ENCODE measurements around the gene CSTA. TPM values are rescaled to one million over a fixed set of nuclear protein-coding genes. Genes with fewer than 3 reads are reported as not detected.

CSTA gene
- total and polyA plus RNA-seq, 2 of the 8 experiments (the other 6 are each of a cell fraction or from before 2014, with no cell fraction given), result not detected

GRCh38 chr3:122307094-122307687 is 17.9 kb upstream of the CSTA start (continued):
- TF ChIP-seq SP4 (IDR thresholded peaks at IDR 0.05; ENCODE audit: low read length) (no peak), CTBP2 (IDR thresholded peaks at IDR 0.05; ENCODE audit: borderline replicate concordance, insufficient read depth, insufficient read length, low read length) (no peak), ZNF274 (IDR thresholded peaks at IDR 0.05; ENCODE audit: borderline replicate concordance, extremely low read depth, low read length) (no peak), CHD2 (IDR thresholded peaks at IDR 0.05; ENCODE audit: low read length) (no peak), EP300 (IDR thresholded peaks at IDR 0.05; ENCODE audit: borderline replicate concordance in 1 of 2, low read depth in 2 of 2, low read length in 2 of 2) (no peak), RBBP5 (IDR thresholded peaks at IDR 0.05; ENCODE audit: borderline replicate concordance, low read depth, low read length) (no peak)
- TF ChIP-seq, protein P1, sequence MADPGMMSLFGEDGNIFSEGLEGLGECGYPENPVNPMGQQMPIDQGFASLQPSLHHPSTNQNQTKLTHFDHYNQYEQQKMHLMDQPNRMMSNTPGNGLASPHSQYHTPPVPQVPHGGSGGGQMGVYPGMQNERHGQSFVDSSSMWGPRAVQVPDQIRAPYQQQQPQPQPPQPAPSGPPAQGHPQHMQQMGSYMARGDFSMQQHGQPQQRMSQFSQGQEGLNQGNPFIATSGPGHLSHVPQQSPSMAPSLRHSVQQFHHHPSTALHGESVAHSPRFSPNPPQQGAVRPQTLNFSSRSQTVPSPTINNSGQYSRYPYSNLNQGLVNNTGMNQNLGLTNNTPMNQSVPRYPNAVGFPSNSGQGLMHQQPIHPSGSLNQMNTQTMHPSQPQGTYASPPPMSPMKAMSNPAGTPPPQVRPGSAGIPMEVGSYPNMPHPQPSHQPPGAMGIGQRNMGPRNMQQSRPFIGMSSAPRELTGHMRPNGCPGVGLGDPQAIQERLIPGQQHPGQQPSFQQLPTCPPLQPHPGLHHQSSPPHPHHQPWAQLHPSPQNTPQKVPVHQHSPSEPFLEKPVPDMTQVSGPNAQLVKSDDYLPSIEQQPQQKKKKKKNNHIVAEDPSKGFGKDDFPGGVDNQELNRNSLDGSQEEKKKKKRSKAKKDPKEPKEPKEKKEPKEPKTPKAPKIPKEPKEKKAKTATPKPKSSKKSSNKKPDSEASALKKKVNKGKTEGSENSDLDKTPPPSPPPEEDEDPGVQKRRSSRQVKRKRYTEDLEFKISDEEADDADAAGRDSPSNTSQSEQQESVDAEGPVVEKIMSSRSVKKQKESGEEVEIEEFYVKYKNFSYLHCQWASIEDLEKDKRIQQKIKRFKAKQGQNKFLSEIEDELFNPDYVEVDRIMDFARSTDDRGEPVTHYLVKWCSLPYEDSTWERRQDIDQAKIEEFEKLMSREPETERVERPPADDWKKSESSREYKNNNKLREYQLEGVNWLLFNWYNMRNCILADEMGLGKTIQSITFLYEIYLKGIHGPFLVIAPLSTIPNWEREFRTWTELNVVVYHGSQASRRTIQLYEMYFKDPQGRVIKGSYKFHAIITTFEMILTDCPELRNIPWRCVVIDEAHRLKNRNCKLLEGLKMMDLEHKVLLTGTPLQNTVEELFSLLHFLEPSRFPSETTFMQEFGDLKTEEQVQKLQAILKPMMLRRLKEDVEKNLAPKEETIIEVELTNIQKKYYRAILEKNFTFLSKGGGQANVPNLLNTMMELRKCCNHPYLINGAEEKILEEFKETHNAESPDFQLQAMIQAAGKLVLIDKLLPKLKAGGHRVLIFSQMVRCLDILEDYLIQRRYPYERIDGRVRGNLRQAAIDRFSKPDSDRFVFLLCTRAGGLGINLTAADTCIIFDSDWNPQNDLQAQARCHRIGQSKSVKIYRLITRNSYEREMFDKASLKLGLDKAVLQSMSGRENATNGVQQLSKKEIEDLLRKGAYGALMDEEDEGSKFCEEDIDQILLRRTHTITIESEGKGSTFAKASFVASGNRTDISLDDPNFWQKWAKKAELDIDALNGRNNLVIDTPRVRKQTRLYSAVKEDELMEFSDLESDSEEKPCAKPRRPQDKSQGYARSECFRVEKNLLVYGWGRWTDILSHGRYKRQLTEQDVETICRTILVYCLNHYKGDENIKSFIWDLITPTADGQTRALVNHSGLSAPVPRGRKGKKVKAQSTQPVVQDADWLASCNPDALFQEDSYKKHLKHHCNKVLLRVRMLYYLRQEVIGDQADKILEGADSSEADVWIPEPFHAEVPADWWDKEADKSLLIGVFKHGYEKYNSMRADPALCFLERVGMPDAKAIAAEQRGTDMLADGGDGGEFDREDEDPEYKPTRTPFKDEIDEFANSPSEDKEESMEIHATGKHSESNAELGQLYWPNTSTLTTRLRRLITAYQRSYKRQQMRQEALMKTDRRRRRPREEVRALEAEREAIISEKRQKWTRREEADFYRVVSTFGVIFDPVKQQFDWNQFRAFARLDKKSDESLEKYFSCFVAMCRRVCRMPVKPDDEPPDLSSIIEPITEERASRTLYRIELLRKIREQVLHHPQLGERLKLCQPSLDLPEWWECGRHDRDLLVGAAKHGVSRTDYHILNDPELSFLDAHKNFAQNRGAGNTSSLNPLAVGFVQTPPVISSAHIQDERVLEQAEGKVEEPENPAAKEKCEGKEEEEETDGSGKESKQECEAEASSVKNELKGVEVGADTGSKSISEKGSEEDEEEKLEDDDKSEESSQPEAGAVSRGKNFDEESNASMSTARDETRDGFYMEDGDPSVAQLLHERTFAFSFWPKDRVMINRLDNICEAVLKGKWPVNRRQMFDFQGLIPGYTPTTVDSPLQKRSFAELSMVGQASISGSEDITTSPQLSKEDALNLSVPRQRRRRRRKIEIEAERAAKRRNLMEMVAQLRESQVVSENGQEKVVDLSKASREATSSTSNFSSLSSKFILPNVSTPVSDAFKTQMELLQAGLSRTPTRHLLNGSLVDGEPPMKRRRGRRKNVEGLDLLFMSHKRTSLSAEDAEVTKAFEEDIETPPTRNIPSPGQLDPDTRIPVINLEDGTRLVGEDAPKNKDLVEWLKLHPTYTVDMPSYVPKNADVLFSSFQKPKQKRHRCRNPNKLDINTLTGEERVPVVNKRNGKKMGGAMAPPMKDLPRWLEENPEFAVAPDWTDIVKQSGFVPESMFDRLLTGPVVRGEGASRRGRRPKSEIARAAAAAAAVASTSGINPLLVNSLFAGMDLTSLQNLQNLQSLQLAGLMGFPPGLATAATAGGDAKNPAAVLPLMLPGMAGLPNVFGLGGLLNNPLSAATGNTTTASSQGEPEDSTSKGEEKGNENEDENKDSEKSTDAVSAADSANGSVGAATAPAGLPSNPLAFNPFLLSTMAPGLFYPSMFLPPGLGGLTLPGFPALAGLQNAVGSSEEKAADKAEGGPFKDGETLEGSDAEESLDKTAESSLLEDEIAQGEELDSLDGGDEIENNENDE (IDR thresholded peaks at IDR 0.05; ENCODE audit: insufficient replicate concordance, low read length), result no peak

All from H1 (cell line).